T-helper 1 cell (primary cell): Measurements from ENCODE around the gene AXIN1.
"Not testable (repeated sequence)": the region's sequence is repeated elsewhere in the genome, so short reads cannot be mapped to it uniquely, and the experiment has no call there.

Source experiments
- DNase-seq, 5 donors: peaks; one replicate each; pipeline ENCODE4 v3.0.0-alpha.2; 2012 to 2020

AXIN1 gene

GRCh38 chr16:351804-352520, 561 bp downstream of the AXIN1 start:
- peak in 2 of 5 donors; percentile 35 to 53 for DNase-seq

DNA sequence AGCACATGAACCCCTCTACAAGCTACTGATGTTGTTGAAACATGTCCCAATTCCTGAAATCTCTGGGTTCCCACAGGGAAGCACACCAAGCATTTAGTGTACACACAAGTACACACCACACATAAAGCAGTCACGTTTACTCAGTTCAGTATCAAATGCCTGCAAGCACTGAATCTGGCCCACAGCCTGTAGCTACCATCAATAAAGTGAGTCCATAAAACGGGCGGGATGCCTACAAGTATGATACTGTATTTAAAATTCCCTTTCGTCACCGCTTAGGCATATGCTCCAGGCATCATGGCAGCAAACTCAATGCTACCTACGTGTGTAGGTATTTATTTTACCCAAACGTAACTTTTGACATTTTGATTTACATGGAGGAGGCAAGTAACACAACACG, 2.3 kb downstream of the AXIN1 start:
- no peak for DNase-seq

- no peak for DNase-seq
These were observed 3.3 kb downstream of the AXIN1 start for GRCh38 chr16:349211-349610.

GRCh38 chr16:348495-348894, 4.0 kb downstream of the AXIN1 start:
- DNase-seq, result not testable (repeated sequence)

DNA sequence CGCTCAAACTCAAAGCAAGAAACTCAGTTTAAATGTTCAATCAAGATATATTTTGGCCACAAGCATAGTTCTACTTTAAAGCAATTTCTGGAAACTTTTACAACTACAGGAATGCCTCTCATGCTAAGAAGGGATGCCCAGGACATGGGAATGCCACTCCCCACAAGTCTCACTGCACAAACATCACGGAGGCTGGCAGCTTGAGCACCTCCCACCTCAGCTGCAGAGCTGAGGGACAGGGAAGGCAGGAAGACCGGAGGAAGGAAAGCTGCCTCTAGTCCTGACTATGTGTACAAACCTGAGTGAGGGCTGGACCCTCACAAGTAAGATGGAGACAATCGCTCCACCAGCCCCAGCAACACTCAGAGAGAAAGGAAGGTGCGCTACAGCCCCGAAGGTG, 5.3 kb downstream of the AXIN1 start:
- DNase-seq, result no peak

- no peak for DNase-seq
These were observed 5.9 kb downstream of the AXIN1 start for GRCh38 chr16:346587-346986.

DNA sequence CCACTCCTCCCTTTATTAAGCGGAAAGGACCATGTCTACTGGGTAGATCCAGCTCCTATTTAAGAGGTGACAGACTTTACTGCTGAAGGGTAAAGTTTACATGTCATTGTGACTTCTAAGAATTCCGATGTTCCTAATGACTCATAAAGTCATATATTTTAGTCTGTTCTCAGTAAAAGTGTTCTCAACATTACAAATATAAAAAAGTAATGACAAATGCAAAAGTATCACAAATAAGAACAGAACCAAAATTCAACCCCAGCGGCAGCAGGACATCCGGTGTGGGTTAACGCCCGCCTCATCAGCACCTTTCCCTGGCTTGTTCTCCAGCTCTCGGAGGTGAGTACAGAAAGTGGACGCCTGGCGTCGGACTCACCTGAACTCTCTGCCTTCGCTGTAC, 6.8 kb downstream of the AXIN1 start:
- DNase-seq, result peak in 1 of 5 donors; percentile 45

- DNase-seq, result no peak
These were observed 9.9 kb downstream of the AXIN1 start for GRCh38 chr16:342455-343213.

- not testable (repeated sequence) for DNase-seq
These were observed 10.6 kb downstream of the AXIN1 start for GRCh38 chr16:341974-342336.

DNA sequence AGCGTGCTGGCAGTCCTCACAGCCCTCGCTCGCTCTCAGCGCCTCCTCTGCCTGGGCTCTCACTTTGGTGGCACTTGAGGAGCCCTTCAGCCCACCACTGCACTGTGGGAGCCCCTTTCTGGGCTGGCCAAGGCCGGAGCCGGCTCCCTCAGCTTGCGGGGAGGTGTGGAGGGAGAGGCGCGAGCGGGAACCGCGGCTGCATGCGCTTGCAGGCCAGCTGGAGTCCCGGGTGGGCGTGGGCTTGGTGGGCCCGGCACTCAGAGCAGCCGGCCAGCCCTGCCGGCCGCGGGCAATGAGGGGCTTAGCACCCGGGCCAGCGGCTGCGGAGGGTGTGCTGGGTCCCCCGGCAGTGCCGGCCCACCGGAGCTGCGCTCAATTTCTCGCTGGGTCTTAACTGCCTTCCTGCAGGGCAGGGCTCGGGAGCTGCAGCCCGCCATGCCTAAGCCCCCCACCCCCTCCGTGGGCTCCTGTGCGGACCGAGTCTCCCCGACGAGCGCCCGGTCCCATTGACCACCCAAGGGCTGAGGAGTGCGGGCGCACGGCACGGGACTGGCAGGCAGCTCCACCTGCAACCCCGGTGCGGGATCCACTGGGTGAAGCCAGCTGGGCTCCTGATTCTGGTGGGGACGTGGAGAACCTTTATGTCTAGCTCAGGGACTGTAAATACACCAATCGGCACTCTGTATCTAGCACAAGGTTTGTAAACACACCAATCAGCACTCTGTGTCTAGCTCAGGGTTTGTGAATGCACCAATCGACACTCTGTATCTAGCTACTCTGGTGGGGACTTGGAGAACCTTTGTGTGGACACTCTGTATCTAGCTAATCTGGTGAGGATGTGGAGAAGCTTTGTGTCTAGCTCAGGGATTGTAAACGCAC, 11.2 kb downstream of the AXIN1 start:
- not testable (repeated sequence) for DNase-seq

- DNase-seq, result no peak
These were observed 12.0 kb downstream of the AXIN1 start for GRCh38 chr16:340370-341091.

DNA sequence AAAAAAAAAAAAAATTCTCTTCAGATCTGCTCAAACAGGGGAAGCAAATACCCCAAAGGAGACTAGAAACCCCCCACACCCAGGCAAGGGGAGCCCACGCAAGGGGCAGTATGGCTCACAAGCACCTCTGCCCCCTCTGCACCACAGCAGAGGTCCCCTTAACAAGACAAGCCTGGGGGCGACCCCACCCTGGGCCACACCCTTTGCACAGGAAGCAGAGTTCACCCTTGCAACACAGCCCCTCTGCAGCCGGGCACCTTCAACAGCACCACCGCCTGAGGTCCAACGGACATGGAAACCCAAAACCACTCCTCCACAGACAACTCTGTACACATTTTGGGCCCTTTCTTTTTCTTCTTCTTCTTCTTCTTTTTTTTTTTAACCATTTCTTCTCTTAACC, 12.8 kb downstream of the AXIN1 start:
- no peak for DNase-seq

GRCh38 chr16:337975-338575, 14.4 kb downstream of the AXIN1 start:
- no peak for DNase-seq

DNA sequence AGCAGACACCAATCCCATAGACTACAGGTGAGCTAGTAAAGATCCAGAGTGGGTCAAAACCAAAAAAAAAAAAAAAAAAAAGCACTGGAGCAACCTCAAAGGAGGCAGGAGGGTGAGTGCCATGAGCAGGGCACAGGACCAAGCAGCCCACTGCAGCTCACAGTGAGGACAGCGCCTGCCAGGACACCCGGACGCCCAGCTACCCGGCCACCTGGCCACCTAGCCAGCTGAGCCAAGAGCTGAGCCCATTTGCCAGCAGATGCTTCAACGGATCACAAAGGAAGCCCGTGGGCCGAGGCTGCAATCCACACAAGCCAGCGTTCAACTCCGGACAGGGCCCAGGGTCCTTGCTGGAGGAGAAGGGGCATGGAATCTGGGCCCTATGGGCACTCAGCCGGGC, 15.1 kb downstream of the AXIN1 start:
- no peak for DNase-seq

DNA sequence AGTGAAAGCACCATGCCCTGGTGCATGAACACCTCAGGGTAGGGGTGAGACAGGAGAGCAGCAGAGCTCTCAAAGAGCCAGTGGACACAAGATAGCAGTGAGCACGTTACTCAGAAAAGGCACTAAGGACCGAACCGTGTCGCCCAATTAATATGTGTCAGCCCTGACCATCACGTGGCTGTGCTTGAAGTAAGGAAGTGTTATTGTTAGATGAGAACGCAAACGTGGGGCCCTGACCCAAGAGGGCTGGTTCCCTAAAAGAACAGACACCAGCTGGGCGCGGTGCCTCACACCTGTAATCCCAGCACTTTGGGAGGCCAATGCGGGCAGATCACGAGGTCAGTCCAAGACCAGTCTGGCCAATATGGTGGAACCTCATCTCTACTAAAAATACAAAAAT, 16.3 kb downstream of the AXIN1 start:
- DNase-seq, result no peak

- DNase-seq, result not testable (repeated sequence)
These were observed 17.5 kb downstream of the AXIN1 start for GRCh38 chr16:334861-335632.

DNA sequence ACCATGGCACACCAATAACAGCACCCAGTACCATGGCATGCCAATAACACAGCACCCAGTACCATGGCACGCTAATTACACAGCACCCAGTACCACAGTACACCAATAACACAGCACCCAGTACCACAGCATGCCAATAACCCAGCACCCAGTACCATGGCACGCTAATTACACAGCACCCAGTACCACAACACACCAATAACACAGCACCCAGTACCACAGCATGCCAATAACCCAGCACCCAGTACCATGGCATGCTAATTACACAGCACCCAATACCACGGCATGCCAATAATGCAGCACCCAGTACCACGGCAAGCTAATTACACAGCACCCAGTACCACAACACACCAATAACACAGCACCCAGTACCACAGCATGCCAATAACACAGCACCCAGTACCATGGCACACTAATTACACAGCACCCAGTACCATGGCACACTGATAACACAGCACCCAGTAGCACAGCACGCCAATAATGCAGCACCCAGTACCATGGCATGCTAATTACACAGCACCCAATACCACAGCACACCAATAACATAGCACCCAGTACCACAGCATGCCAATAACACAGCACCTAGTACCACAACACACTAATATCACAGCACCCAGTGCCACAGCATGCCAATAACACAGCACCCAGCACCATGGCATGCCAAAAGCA, 18.2 kb downstream of the AXIN1 start:
- not testable (repeated sequence) for DNase-seq

DNA sequence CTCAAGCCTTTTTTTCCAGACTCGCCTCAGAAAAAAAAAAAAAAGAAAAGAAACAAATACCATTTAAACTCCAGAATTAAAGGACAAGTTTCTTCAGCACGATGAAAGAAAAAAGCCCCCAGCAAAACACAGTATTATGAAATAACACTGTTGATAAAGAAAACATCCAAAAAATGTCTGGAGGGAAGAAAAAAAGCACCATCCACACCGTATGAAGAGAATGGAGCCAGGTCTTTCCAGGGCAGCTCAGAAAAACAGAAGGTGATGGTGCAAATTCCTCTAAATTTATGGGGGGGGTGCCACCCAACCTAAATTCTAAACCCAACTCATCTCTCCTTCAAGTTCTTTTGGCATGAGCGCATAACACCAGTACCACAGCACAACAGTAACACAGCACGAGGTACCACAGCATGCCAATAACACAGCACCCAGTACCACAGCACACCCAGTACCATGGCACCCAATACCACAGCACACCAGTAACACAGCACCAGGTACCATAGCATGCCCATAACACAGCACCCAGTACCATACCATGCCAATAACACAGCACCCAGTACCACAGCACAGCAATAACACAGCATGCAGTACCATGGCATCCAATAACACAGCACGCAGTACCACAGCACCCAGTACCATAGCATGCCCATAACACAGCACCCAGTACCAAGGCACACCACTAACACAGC, 19.0 kb downstream of the AXIN1 start:
- DNase-seq, result no peak

GRCh38 chr16:331181-331814, 21.2 kb downstream of the AXIN1 start:
- DNase-seq, result not testable (repeated sequence)

GRCh38 chr16:330741-331140, 21.8 kb downstream of the AXIN1 start:
- DNase-seq, result no peak
